C1 segment of cervical spinal cord (tissue), 14 donors: ENCODE measurements around the gene SORCS3.

Experiments
- DNase-seq, 14 donors: peaks; one replicate each; lab custom pipeline; 2025; lab: John Stamatoyannopoulos, UW

Gene SORCS3

DNA sequence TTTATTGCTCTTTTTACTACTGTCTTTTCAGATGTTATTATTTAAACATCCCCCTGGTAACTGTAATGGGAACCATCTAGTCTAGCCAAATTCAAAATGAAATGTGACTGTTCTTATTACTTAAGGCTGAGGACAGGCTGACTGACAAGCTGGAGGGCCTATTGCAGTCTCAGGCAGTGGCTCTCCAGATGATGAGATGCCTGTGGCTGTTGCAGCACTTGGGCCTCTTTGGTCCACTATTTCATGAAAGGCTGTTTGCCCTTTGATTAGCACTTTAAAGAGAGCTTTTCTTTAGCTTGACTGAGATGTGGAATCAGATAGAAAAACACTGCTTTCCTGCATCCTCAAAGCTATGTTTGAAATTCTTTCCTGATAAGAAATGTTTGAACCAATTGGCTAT is 540.5 kb downstream of the SORCS3 start:
- DNase-seq = no peak

DNA sequence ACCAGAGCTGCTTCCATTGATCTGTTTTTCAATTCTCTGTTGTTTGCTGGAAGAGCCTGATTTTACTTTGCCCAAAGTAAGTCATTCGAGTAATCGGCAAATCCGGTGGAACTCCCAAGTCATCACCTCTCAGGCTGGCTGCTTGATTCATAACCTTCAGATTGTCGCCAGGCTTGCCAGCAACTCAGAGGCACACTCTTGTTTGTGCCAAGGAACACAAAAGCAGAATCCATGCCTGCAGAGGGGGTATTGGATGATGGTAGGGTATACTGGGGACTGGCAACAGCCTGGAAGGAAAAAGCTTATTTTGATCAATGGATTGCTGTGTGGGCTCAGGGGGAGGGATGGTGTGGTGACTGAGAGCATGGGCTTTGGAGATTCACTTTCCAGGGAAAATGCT is 542.4 kb downstream of the SORCS3 start:
- DNase-seq = peak in 6 of 14 donors; percentile 4 to 47 (median 17)

DNA sequence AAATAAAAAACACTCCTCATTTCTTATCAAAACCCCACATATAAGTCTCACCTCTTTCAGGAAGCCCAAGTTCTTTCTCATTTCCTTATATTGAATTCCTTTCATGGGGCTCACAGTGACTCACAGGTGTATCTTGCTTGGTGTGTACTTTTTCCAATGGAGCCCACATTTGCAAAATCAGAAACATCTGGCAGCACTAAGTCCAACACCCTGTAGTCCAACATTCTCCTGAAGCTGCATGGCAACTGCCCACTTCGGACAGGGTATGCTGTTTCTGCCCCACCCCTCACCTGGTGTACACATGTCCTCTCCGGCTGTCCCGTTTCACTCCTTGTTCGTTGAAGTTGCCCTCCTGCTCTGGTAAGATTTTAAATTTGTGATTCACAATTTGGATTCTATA is 544.1 kb downstream of the SORCS3 start:
- no peak for DNase-seq

DNA sequence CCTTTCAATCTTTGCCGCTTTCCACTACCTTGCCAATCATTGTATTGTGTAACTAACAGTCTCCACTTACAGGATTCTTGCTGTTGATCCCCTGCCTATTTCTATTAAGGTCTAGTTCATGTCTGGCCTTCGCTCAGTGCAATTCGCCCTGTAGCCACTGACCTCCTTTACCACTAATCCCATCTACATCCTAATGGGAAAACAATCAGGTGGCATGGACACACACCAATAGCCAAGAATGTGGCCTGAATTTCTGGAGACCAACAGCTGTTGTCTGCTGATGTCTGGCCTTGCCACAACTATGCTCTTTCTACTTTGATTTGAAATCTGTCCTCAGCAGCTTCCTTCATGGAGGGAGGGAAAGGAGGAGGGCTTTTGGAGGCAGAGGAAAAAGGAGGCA is 546.2 kb downstream of the SORCS3 start:
- peak in 1 of 14 donors; percentile 1 for DNase-seq

DNA sequence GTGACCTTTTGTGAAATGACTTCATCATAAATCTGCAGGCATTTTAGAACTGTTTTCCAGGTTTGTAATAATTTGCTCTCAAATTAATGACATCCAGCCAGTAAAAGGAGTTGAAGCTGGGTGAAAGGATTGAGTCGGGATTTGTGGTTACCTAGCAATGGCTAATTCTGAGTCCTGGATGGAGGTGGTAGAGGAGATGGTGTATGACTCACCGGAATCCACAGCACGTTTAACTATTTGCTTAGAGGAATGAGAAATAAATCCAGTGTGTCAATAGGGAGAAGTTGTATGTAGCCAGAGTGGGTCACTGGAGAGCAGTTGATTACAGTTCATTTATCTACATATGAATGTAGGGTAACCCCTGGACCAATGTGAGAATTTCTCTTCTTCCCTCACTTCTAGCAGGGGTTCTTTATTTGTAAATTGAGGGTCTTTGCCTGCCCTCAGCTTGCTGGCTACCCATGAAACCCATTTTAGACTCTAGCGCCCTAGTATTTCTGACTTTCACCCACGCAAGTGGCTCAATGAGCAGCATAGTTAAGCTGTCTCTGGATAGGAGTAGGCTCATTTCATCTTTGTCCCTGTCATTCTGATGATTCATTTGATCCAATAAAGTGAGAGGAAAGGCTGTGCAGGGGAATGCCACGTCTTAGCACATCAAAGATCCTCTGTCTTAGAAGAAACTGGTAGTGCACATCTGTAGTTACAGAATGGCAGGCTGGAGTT is 547.8 kb downstream of the SORCS3 start:
- no peak for DNase-seq

DNA sequence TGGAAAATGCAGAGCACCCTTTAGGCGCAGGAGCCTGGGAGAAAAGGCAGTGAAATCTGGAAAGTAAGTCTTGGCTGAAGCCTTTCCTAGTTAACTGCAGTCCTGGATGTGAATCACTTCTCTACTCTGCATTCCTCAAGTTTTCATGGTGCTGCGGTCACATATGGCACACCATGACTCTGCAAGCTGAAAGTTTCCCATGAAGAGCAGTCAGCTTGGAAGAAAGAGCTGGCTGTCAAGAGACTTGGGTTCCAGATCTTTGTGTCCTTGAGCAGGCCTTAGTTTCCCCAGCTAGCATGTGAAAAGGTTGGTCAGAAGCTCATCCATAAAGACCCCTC is 548.3 kb downstream of the SORCS3 start:
- DNase-seq = no peak

DNA sequence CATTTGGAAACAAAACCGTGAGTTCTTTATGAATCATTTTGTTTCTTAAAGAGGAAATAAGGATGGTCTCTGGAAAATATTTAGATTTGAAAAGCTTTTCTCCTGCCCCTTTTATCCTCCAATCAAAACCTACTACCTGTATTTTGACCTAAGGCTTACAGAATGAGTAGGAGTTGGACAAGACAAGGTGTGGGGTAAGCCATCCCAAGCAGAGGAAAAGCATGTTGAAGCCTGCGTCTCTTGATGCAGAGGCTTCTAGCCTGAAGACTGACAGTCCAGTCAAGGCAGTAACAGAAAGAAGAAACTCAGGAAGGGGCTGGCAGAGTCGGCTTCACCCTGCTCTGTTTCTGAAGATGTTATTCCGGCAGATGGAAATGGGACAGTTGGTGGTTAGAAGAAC is 551.1 kb downstream of the SORCS3 start:
- DNase-seq = no peak

DNA sequence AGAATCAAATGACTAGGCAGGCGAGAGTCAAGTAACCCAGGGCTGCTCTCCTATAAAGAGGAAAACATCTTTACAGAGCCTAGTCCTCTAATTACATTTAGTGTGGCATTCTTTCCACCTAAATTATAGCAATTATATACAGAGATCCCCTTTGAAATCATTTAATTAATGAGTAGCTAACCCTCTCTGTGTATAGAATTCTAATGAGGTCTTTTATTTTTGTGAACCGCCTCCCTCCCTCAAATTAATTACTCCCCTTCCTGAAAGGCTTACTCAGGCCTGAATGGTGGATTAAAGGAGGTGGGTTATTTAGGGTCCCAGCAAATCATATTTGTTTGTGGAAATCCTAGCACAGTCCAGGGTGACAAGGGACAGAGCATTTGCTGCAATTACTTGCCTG is 551.8 kb downstream of the SORCS3 start:
- DNase-seq = no peak

DNA sequence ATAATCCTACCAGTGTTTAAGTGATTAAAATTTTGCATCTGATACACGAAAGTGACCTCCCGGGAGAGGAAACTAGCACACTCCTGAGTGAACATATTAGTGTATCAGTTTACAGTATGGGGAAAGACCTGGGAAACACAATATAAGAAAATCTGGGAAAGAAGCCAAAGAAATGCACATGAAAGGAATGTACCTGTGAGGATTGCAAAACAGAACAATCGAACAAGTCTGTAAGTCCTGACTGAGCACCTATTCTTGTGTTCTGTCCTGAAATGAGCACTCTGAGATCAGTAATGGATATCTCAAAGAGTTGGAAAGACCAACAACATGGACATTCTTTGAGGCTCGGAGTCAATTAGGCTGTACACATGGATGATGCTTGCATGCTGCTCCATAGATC is 554.7 kb downstream of the SORCS3 start:
- no peak for DNase-seq

DNA sequence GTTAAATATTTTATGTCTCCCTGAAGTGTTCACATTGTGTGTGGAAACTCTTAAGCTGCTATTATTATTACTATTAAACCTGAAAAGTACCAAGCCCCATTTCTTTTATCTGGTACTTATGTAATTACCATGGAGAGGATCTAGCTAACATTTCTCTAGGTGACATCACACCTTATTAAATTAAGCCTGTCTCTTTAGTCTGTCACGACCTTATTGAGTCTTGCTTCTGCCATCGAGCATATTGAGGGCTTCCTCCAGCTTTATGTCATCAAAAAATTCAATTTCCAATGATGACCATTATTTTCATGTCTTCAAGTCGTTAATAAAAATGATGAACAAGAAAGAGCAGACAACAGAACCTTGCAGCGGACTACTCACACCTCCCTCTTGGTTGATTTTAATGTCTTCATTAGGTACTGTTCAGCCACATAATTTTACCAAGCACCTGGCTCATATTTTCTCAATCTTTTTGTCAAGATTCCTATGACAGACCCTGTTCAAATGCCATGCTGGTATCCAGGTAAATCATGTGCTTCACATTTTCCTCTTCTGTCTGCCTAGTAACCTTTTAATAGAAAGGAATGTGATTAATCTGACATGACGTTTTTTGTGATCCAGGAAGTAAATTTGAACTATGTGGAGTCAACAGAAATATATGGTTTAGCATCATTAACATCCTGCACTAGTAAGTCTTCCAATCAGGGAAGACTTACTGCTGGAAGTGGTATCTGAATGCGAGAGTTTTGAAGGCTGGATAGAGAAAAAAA is 556.7 kb downstream of the SORCS3 start:
- no peak for DNase-seq

DNA sequence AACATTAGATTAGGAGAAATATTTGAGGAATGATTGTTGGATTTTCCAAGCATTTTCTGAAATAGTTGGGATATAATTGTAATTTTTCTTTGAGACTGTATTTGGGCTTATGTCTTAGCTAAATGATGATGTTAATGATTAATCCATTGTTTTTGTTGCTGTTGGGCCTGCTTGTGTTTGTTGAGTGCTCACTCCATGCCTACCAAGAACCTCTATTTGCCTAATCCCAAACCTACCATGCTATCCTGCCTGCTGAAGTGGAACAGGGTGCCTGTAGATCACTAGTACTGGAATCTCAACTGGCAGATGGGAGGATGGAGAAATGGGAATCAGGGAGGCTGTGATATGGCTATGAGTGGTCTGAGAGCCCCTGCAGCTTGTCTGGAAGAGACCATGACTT is 565.5 kb downstream of the SORCS3 start:
- no peak for DNase-seq

DNA sequence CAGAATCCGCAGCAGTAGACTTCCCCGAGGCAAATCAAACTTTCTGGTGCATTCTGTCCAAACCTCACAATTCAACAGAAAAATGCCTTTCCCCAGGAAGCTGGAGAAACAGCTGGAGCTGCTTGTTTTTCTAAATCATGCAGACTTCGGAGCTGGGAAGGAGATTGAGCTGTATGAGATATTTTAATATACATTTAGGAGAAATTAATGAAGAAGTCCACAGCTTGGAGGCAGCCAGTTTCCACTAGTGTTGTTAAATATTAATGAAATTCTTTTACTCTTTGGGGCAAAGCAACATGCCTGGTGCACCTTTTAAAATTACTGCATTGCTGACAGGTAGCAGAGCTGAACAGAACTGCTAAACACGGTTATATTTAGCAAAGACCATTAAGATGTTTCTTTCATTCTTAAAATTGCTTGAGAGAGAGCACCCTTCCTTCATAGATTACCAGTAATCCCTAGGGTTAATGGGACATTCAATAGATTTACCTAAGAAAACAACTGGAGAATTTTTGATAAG is 566.4 kb downstream of the SORCS3 start:
- no peak for DNase-seq

DNA sequence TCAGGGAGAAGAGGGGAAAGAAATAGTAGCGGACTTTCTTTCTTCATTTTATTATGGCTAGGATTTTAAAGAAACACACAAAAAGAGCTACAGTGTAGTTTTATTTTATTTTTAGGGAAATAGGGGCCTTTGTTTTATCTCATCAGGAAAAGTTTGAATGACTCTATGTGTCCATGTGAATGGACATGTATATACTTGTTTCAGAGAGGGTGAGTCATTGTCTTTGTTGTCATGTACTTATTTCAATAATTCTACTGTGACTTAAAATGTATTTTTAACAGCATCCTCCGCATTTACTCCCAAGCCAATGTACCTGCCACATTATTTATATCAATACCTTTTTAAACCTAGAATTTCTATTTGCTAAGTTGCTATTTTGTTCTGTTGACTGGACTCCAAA is 569.5 kb downstream of the SORCS3 start:
- DNase-seq = no peak

DNA sequence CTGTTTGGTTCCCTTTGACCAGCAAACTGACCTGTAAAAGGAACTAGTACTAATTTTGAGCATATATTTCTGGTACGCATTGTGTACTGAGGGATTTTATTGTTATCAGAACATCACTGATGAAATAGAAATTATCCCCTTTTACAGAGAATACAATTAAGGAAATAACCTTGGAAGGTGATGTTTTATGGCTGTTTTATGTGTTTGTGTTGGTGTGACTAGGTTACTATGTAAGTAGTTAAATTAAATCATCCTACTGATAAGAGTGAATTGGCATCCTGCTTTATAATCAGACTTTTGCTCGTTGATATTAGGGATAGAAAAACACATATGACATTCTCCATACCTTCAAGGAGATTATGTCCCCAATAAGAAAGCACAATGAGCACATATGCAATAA is 596.6 kb downstream of the SORCS3 start:
- no peak for DNase-seq

DNA sequence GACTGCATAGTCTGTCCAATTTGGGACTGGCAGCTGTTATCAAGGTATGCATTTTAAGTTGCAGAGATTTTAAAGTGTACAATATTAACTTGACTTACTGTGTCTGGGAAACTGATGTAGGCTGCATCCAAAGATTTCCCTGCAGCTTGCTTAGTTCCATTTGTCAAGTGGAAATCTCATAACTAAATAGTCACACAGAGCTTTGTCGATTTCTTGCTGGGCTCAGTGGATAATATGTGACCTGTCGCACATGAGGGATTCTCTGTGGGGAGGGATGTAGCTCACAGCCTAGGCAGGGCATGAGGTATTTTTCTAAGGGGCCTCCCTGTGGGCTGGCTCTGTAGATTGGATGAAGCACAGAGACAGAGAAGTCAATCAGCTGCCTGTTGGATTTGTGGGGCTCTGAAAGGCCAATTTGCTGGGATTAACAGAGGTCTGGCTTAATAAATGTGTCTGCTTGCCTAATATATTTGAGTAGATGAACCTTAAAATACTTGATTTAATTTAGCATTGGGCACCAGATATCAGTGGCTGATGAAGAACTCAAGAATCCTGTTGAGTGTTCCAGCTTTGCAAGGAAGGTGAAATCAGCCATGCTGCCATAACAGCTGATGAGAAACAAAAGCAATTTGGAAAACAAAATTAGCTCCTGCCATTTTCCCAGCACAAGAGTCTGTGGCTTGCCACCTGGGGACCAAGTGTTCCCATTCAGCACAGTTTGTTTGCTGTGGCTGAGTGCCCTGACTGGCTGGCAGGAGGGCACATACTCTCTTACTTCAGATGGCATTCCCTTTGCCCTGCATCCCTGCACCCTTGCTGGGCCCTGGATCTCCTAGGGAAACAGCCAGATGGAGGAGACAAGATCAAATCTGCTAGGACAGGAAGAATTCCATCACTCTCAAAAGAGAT is 598.5 kb downstream of the SORCS3 start:
- DNase-seq = peak in 3 of 14 donors; percentile 16 to 39 (median 27)

DNA sequence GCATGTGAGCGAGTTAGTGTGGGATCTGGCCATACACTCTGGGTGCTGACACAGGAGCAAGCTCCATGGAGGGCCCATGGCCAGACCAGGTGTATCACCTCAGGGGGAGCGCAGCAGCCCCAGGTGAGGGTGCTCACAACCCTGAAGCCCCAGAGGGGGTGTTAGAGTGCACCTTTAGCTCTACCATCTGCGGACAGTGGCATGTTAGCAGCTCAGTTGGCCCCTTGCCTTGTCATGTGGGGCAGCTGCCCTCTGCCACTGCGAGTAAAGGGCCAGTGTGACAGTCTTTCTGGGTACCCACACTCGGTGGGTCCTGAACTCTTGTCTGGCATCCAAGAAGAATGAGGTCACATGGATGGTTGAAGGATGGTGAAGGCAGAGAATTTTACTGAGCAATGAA is 600.2 kb downstream of the SORCS3 start:
- no peak for DNase-seq

DNA sequence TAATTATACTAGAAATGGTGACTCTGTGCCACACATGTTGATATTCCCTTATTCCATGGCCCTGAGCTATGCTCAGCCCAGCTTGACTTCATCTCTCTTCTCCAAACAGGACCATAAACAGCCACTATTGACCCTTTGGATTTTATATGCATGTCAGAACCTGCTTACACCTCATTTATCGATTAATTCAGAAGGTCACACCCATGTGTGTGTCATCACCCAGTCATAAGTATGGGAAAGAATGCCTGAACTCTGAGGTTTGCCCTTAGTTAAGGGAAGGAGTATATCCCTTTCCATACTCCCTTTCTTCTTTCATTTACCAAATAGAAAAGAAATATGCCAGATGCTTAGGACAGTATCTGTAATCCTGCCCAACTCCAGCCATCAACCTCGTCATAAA is 602.3 kb downstream of the SORCS3 start:
- DNase-seq = no peak

DNA sequence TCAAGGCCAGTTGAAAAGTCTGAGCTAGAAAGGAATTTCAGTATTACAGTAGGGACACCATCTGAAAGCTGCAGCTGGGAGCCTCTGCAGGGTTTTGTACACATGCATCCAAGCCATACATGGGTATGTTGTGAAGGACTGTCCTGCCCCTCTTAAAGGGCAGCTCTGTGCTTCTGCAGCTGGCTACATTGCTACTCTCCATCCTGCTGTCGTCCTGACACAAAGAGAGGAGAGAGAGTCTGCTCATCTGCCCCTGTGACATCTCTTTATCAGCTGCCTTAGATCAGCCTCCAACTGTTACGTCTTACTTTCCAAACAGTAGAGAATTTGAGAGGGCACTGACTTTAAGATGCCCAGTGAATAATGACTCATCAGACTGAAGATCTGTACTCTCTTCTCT is 602.7 kb downstream of the SORCS3 start:
- DNase-seq = no peak

DNA sequence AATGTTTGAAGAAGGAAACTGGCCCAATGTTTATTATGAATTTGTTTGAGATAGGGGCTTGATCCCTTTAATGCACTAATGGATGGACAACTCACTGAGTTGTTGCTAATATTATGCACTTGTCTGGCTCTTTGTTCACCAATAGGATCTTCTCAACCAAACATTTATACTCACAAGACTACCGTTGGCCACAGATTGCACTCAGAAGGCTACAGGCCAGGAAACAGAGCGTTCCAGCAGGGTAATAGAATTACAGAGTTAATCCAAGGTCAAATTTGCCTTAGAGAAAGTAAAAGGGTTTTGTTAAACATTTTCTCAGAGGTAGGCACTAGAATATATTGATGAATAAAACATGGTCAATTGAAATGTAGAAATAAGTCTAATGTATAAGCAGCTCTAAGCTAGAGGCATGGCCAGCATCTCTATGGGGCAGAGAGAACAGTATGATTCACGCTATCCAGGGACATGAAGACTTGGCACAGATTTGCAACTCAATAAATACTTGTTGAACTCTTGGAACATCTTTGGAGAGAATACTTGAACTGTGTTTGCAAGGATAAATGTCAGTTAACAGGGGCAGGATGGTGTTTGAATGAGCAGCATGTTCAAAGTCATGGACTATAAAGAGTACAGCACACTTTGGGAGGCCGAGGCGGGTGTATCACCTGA is 606.9 kb downstream of the SORCS3 start:
- DNase-seq = no peak

DNA sequence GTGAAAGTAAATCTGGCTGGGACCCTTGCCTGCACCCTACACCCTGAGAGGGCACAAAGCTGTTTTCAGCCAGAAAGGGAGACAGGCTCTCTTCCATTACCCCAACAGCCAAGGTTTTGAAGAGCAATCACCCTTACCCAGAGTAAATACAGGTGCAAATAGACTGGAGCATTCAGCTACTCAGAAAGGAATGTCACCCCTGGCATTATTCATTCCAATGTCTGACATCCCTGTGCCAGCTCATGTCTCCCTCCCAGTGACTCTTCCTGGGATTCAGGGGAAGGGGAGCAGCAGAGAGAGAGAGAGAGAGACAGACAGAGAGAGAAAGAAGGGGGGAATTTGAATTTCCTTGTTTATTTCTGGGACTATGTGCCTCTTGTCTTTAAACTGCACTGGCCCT is 611.8 kb downstream of the SORCS3 start:
- no peak for DNase-seq

DNA sequence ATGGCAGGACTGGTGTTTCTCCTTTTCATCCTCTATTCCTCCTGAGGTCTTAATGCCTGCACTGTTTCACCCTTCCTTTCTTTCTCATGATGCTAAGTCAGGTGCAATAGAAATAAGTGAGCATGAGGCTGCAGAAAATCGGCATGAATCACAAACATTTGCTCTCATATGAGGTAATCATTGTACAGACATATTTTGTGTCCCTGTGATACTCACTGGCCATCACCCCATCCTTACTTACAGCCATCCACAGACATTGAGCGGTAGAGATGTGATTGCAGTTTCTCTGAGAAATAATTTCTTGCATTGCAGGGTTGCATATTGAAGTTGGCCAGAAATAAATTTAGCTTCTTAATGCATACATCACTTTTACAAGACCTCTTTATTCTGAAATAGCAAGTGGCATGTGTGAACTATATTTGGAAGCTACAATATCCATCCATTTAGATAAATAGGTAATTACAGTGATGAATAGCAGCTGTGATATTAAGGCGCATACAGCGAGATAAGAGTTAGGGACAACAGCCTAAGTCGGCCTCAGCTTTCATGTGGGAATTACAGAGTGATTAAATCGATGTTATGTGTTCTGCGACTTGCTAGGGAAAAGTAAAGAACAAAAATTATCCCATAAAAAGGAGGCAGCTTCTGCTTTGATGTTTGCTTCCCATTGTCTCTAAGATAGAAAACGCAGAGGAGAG is 612.6 kb downstream of the SORCS3 start:
- no peak for DNase-seq
